Osteocyte (in vitro differentiated cells): ENCODE measurements around the gene PRRG2. TPM values are rescaled to one million over a fixed set of nuclear protein-coding genes. Genes with fewer than 3 reads are reported as not detected.

Source experiments
- DNase-seq: peaks from one replicate; pipeline ENCODE4 v3.0.0; 2021; ENCODE audit warnings: mixed read lengths; ENCODE audit not compliant: unreplicated experiment; ENCODE audit errors: extremely low spot score
- H3K27ac Mint-ChIP-seq: one replicate; pipeline ENCODE4 v1.8.0; 2021; ENCODE audit warnings: mild to moderate bottlenecking, mixed read lengths; ENCODE audit not compliant: unreplicated experiment
- H3K27me3 Mint-ChIP-seq: one replicate; pipeline ENCODE4 v1.8.0; 2021; ENCODE audit warnings: mixed read lengths; ENCODE audit not compliant: unreplicated experiment
- H3K36me3 Mint-ChIP-seq: one replicate; pipeline ENCODE4 v1.8.0; 2021; ENCODE audit warnings: mixed read lengths; ENCODE audit not compliant: unreplicated experiment
- H3K4me1 Mint-ChIP-seq: one replicate; pipeline ENCODE4 v1.8.0; 2021; ENCODE audit warnings: mixed read lengths; ENCODE audit not compliant: unreplicated experiment
- H3K4me3 Mint-ChIP-seq: one replicate; pipeline ENCODE4 v1.8.0; 2021; ENCODE audit warnings: mild to moderate bottlenecking, moderate library complexity, mixed read lengths; ENCODE audit not compliant: unreplicated experiment
- H3K9me3 Mint-ChIP-seq: one replicate; pipeline ENCODE4 v1.8.0; 2021; ENCODE audit warnings: mixed read lengths; ENCODE audit not compliant: unreplicated experiment
- total RNA-seq: library from RNA; stranded (reverse); gene quantifications from 2 replicates; pipeline ENCODE4 v1.2.1, GENCODE V29; 2021
- TF ChIP-seq, protein P1 (sequence below): fragments of 200-600 bp; sonication (generic); IDR thresholded peaks from 2 replicates; pipeline ENCODE4 v1.5.0; 2021; ENCODE audit warnings: antibody characterized with exemption, mild to moderate bottlenecking, moderate library complexity

The PRRG2 gene
- total RNA-seq, 1 donor from 2014 or later = 0.32 TPM

DNA sequence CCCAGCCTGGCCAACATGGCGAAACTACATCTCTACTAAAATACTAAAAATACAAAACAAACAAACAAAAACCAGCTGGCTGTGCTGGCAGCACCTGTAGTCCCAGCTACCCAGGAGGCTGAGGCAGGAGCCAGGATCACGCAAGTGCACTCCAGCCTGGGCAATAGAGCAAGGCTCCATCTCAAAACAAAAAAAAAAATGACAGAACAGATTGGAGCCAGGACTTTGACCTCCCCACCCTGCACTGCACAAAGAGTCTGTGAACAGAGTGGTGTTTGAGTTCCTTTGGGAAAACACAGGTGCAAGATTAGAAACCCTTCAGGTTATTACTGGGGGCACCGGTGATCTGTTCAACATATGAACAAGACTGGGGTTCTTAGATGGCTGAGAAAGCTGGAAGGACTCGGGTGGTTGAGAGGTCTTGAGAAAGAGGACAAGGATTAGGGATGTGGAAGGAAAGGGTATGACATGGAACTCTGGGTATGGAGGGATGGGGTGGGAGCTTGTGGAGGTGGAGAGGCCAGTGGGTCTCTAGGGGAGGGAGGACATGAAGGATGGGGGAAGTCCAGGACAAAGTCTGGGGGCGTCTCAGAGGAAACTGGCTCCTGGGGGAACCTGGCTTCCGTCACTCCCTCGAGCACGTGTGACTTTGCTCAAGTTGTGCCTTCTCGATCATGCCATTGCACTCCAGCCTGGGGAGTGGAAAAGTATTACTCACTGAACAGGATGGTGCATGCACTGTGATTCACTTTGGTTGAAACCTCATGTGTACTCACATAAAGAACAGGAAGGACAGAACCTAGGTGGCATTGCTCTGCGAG lies 27.5 kb upstream of the PRRG2 start:
- H3K36me3 Mint-ChIP-seq = peaks cover 20% of the 10 kb centered on the region
- TF ChIP-seq, protein P1, sequence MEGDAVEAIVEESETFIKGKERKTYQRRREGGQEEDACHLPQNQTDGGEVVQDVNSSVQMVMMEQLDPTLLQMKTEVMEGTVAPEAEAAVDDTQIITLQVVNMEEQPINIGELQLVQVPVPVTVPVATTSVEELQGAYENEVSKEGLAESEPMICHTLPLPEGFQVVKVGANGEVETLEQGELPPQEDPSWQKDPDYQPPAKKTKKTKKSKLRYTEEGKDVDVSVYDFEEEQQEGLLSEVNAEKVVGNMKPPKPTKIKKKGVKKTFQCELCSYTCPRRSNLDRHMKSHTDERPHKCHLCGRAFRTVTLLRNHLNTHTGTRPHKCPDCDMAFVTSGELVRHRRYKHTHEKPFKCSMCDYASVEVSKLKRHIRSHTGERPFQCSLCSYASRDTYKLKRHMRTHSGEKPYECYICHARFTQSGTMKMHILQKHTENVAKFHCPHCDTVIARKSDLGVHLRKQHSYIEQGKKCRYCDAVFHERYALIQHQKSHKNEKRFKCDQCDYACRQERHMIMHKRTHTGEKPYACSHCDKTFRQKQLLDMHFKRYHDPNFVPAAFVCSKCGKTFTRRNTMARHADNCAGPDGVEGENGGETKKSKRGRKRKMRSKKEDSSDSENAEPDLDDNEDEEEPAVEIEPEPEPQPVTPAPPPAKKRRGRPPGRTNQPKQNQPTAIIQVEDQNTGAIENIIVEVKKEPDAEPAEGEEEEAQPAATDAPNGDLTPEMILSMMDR = no peak
- H3K27me3 Mint-ChIP-seq = no peaks in the 10 kb centered on the region
- peaks cover 2% of the 10 kb centered on the region for H3K4me1 Mint-ChIP-seq
- no peak overlapping the region for H3K27ac Mint-ChIP-seq
- no peak for DNase-seq
- no peak overlapping the region for H3K4me3 Mint-ChIP-seq
- no peaks in the 10 kb centered on the region for H3K9me3 Mint-ChIP-seq

- no peak overlapping the region for H3K27ac Mint-ChIP-seq
These were observed 26.4 kb upstream of the PRRG2 start for GRCh38 chr19:49554701-49555181.

GRCh38 chr19:49555600-49556411 lies 25.3 kb upstream of the PRRG2 start:
- peaks cover 2% of the 10 kb centered on the region for H3K4me1 Mint-ChIP-seq
- TF ChIP-seq, protein P1 = no peak
- no peaks in the 10 kb centered on the region for H3K27me3 Mint-ChIP-seq
- H3K36me3 Mint-ChIP-seq = peaks cover 27% of the 10 kb centered on the region
- no peaks in the 10 kb centered on the region for H3K9me3 Mint-ChIP-seq
- no peak overlapping the region for H3K4me3 Mint-ChIP-seq
- H3K27ac Mint-ChIP-seq = no peak overlapping the region
- DNase-seq = no peak

More at GRCh38 chr19:49554701-49555181, 26.4 kb upstream of the PRRG2 start:
- Mint-ChIP-seq H3K4me1 (peaks cover 2% of the 10 kb centered on the region), H3K9me3 (no peaks in the 10 kb centered on the region), H3K36me3 (peaks cover 26% of the 10 kb centered on the region), H3K4me3 (no peak overlapping the region), H3K27me3 (no peaks in the 10 kb centered on the region)
- TF ChIP-seq, protein P1 = no peak
- no peak for DNase-seq

DNA sequence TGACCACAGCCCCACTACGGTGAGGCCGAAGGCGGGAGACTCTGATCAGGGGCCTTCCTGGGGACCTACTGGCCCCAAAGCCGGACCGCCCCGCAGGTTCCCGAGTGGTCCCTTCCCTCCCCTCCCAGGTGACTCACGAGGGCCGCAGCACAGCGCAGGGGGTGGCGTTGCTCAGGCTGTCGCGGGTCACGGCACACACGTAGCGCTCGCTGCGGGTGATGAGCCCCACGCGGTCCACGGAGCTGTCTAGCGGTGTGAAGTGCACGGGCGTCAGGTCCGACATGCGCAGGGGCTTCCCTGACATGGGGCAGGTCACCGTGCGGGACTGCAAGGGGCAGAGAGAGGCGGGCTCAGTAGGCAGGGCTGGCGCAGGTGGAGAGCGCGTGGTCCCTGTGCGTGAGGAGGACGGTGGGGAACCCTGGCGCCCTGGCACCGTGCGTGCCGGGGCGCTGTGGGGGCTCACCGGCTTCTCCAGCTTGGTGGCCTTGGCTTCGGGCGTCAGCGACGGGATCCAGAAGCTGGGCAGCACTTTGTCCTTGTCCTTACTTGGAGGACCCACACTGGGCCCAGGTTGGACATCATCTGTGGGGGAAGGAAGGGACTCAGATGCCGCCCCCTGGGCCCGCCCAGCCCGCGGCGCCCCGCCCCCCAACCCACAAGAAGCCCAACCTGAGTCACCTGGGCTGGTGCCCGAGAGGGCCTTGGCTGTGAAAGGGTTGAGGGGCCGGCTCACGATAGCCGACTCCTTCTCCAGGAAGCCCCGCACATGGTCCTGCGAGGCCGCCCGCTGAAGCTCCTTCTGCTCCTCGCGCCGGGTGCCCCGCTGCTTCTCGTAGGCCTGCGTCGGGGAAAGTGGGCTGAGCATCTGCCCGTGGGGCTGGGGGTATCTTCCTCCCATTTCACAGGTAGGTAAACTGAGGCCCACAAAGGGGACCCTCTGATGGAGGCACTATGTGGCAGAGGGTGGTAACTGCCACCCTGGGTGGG lies 24.4 kb upstream of the PRRG2 start:
- Mint-ChIP-seq H3K36me3 (peaks cover 27% of the 10 kb centered on the region), H3K4me1 (peaks cover 2% of the 10 kb centered on the region), H3K27ac (no peak overlapping the region), H3K9me3 (no peaks in the 10 kb centered on the region), H3K4me3 (no peak overlapping the region), H3K27me3 (no peaks in the 10 kb centered on the region)
- no peak for DNase-seq
- TF ChIP-seq, protein P1 = no peak
